ENCODE data around the gene NR2F1.

Gene NR2F1

DNA sequence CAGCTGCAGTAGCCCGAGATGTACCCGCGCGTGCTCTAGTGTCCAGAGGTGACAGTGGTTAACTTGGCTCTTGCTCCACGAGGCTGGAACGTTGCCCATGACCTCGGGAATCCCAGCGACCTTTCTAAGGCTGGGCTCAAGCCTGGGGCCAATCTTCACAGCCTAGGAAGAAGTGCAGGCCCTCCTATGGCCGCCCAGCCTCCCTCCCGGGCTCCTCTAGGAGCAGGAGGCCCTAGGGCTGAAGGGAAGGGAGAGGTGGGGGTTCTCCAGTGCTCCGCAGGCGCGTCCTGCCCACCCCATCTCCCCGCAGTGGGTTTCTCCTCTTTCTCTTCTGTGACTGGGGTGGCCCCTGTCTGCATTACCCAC lies 13.3 kb downstream of the NR2F1 start:
- Histone ChIP-seq H3K4me2 (ENCODE audit: low read length) (no peak overlapping the region), H3K9ac (ENCODE audit: low read depth, low read length) (no peak overlapping the region), H3K4me1 (ENCODE audit: control insufficient read depth, insufficient read depth, low read length) (peaks cover 18% of the 10 kb centered on the region), H3K4me3 (ENCODE audit: low read length) (no peak overlapping the region), H3K27me3 (ENCODE audit: control insufficient read depth, insufficient read depth, low read length) (no peaks in the 10 kb centered on the region), H3K9me3 (replicated peaks; ENCODE audit: low read length) (no peaks in the 10 kb centered on the region), H3K36me3 (ENCODE audit: insufficient read depth, low read length) (peaks cover 42% of the 10 kb centered on the region)

DNA sequence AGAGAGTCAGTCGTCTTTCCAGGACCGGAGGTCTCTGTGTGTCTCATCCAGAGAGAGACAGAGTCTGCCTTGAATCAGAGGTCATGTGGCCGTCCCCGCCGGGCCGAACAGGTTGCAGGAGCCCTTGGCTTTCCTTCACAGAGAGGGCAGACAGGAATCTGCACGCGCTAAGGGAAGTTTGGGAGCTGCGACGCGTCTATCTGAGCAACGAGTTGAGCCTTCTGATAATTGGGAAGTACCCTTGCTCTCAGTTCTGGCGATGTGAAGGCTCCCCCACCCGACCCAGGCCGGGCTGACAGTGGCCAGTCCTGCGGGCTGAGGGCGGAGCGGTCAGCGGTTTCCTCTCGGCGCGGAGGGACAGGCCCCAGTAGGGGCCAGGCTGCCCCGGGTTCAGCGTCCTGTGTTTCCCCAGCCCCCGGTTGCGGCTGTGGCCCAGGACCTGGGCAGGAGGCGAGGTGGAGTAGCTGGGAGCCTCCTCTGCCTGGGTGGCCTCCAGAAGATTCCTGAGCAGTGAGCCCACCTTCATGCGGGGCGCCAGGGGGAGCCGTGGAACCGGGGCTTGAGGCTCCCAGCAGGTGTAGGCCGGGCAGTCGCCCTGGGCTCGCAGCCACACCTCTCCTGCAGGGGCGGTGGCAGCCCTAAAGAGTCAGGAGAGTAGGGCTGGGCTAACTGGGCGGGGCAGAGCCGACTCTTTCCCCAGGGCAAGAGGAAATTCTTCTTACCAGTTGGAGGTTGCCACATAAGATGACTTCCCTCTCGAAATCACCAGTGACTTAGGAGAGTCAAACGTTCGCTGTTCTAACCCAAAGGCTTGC lies 13.9 kb downstream of the NR2F1 start:
- Histone ChIP-seq H3K27me3 (ENCODE audit: control insufficient read depth, insufficient read depth, low read length) (no peaks in the 10 kb centered on the region), H3K4me3 (ENCODE audit: low read length) (no peak overlapping the region), H3K4me1 (ENCODE audit: control insufficient read depth, insufficient read depth, low read length) (peaks cover 12% of the 10 kb centered on the region), H3K4me2 (ENCODE audit: low read length) (no peak overlapping the region), H3K9ac (ENCODE audit: low read depth, low read length) (no peak overlapping the region), H3K9me3 (replicated peaks; ENCODE audit: low read length) (no peaks in the 10 kb centered on the region), H3K36me3 (ENCODE audit: insufficient read depth, low read length) (peaks cover 36% of the 10 kb centered on the region)

DNA sequence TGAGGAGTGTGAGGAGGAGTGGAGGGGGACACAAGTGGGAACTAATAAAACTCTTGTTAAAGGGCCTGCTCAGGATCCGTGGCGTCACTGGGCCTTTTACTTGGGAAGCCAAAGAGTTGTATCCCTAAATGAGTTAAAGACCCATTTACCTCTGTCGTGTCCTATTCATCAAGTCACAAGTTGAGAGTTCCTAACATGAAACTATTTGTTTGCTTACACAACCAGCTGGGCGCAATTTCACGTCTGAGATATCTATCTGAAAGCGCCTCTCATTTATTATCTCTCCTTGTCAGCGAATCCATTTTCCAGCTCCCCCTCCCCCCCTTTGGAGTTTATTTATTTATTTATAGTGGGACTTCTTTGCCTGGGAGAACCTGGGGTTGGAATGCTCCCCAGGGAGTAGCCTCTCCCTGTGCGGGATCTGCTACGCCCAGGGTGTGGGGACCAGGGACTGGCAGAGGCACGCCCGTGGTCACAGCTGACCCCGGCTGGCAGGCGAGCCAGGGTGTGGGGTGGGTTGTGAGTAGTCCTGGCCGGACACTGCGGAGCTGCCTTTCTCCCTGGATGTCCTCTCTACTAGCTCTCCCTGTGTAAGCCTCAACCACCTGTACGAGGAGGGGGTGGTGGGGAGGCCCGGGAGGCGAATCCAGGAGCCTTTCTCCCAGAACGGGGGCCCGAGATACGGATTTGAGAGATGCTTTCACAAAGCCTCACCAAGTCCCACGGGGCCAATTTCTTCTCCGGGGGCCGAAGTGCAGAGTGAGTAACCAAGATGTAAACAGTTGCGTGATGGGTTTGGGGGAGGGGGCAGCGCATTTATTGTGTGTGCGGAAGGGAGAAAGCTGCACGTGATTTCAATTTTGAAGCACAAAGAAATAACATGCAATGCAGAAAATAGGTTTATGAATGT lies 15.3 kb downstream of the NR2F1 start:
- peaks cover 9% of the 10 kb centered on the region for H3K4me1 ChIP-seq (ENCODE audit: control insufficient read depth, insufficient read depth, low read length)
- H3K9ac ChIP-seq (ENCODE audit: low read depth, low read length) = no peak overlapping the region
- peaks cover 25% of the 10 kb centered on the region for H3K36me3 ChIP-seq (ENCODE audit: insufficient read depth, low read length)
- H3K9me3 ChIP-seq (replicated peaks; ENCODE audit: low read length) = no peaks in the 10 kb centered on the region
- no peak overlapping the region for H3K4me3 ChIP-seq (ENCODE audit: low read length)
- no peak overlapping the region for H3K4me2 ChIP-seq (ENCODE audit: low read length)
- H3K27me3 ChIP-seq (ENCODE audit: control insufficient read depth, insufficient read depth, low read length) = no peaks in the 10 kb centered on the region

DNA sequence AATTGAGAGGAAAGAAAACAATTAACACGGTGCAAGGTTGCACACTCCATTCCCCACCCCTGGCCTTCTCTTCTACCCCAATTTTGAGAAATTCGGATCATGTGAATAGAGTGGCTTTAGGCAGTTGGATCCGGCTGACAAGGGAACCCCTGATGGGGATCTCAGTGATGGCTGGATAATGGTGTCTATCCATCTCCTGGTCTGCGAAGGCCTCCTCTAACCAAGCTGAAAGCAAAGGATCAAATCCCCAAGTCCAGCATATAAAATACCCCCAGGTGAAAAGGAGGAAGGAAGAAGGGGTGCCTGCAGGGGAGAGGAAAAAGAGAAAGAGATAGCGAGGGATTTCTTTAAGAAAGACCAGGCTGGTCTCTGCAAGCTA lies 16.0 kb downstream of the NR2F1 start:
- Histone ChIP-seq H3K4me2 (ENCODE audit: low read length) (no peak overlapping the region), H3K9me3 (replicated peaks; ENCODE audit: low read length) (no peaks in the 10 kb centered on the region), H3K36me3 (ENCODE audit: insufficient read depth, low read length) (peaks cover 18% of the 10 kb centered on the region), H3K27me3 (ENCODE audit: control insufficient read depth, insufficient read depth, low read length) (no peaks in the 10 kb centered on the region), H3K9ac (ENCODE audit: low read depth, low read length) (no peak overlapping the region), H3K4me3 (ENCODE audit: low read length) (no peak overlapping the region), H3K4me1 (ENCODE audit: control insufficient read depth, insufficient read depth, low read length) (peaks cover 9% of the 10 kb centered on the region)

DNA sequence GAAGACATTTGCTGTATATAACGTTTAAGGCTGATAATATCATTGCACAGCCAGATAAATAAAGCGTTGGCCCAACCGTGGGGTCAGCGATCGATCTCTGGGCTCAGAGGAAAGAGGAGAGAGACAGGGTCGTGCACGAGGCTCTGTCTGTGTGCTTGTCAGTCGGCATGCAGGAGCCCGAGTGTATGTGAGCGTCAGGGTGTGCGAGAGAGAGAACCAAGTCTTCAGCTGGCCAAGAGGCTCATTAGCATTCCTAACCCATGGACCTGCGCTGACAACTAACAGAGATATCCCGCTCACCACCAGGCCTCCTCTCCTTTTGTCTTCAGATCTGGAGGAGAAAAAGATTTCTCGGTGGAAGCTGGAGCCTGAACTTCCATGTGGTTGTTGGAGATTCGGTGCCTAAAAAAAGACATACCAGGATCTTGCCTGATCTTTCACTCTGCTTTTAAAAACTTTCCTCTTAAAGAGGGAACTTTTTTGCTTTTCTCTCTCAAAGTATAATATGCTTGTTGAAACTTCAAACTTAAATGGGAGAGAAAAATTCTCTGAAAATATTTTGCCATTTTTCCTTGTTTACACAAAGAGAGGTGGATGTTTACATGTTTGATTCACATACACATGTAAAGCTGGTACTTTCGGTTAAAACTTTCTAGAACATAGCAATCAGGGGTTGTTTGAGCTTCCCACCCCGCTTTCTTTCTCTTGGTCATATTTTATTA lies 16.5 kb downstream of the NR2F1 start:
- Histone ChIP-seq H3K36me3 (ENCODE audit: insufficient read depth, low read length) (peaks cover 13% of the 10 kb centered on the region), H3K4me3 (ENCODE audit: low read length) (no peak overlapping the region), H3K4me2 (ENCODE audit: low read length) (no peak overlapping the region), H3K27me3 (ENCODE audit: control insufficient read depth, insufficient read depth, low read length) (no peaks in the 10 kb centered on the region), H3K9ac (ENCODE audit: low read depth, low read length) (no peak overlapping the region), H3K4me1 (ENCODE audit: control insufficient read depth, insufficient read depth, low read length) (peaks cover 9% of the 10 kb centered on the region), H3K9me3 (replicated peaks; ENCODE audit: low read length) (no peaks in the 10 kb centered on the region)

DNA sequence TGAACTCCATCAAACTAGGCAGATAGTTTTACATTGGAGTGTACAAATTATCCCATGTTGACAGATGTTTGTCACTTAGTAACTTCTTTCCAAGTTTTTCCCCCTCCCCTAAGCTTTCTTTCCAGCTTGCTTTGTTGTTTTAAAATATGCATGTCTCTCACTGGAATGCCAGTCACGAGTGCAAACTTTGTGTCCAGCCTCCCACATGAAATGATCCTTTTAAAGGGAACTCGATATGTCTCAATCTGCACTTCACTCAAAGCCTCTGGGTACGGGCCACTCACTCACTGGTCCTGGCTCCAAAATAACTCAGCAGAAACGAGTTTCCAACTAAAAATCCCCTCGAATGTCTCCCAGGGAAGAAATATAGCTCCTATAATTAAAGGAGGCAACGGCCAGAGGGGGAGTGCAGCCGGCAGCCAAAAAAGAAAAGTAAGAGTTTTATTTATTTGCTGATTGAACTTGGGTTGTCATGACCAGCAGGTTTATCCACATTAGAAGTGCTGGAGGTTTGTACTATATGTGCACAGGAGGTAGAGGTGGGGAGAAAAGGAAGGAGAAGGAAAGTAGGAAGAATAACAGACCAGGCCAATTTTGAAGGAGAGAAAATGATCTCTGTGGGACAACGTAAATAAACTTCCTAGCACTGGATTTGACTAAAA lies 17.5 kb downstream of the NR2F1 start:
- no peaks in the 10 kb centered on the region for H3K9me3 ChIP-seq (replicated peaks; ENCODE audit: low read length)
- no peaks in the 10 kb centered on the region for H3K27me3 ChIP-seq (ENCODE audit: control insufficient read depth, insufficient read depth, low read length)
- peaks cover 9% of the 10 kb centered on the region for H3K4me1 ChIP-seq (ENCODE audit: control insufficient read depth, insufficient read depth, low read length)
- H3K4me2 ChIP-seq (ENCODE audit: low read length) = peak overlapping the region; percentile 24
- peak overlapping the region; percentile 13 for H3K4me3 ChIP-seq (ENCODE audit: low read length)
- no peak overlapping the region for H3K9ac ChIP-seq (ENCODE audit: low read depth, low read length)
- peaks cover 3% of the 10 kb centered on the region for H3K36me3 ChIP-seq (ENCODE audit: insufficient read depth, low read length)

DNA sequence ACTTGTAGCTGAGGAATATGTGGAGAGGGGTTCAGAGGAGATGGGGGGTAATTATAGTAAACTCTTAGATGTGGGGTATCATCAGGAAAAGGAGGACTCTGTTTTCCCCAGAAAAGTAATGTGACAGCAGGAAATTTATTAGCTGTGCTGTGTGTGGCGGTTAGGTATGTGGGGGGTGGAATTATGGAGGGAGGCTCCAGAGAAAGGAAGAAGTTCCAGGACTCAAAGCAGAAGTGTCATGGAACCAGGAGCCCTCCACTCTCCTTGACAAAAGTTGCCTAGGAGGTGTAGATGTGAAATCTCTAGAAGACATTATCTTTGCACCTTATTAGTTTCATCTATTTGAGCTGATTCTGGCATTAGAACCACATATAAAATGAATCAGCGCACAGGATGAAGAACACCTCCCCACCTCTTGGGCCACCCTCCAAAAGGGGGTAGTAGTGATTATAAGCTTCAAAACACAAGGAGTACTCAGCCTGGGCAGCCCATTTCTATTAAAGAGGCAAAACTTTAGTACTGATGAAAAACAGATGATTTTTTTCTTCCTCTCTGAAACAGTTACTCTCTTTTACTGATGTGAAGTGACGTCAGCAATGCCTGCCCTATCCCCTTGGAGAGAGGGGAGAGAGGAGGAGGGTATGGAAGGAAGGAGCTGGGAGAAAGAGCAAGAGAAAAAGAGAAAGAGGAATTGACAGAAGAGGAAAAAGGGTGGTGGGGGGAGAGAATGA lies 18.2 kb downstream of the NR2F1 start:
- Histone ChIP-seq H3K9ac (ENCODE audit: low read depth, low read length) (no peak overlapping the region), H3K4me1 (ENCODE audit: control insufficient read depth, insufficient read depth, low read length) (peaks cover 9% of the 10 kb centered on the region), H3K4me3 (ENCODE audit: low read length) (no peak overlapping the region), H3K36me3 (ENCODE audit: insufficient read depth, low read length) (no peaks in the 10 kb centered on the region), H3K4me2 (ENCODE audit: low read length) (no peak overlapping the region), H3K27me3 (ENCODE audit: control insufficient read depth, insufficient read depth, low read length) (no peaks in the 10 kb centered on the region), H3K9me3 (replicated peaks; ENCODE audit: low read length) (no peaks in the 10 kb centered on the region)

DNA sequence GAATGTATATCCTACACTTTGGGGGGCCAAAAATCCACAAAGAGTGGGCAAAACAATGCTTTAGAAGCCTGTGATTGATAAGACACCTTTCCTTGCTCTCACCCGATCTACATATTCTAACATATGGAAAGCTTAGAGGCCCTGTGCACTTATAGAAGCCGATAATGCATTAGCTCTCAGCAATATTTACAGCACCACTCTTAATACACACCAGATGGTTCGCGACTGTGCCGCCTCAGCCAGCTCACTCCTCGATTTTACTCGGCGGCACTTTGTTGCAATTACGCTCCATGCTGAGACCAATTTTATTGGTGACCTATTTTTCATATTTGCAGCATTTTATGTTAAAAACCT lies 18.8 kb downstream of the NR2F1 start:
- H3K27me3 ChIP-seq (ENCODE audit: control insufficient read depth, insufficient read depth, low read length) = no peaks in the 10 kb centered on the region
- no peak overlapping the region for H3K9ac ChIP-seq (ENCODE audit: low read depth, low read length)
- H3K4me2 ChIP-seq (ENCODE audit: low read length) = no peak overlapping the region
- H3K4me1 ChIP-seq (ENCODE audit: control insufficient read depth, insufficient read depth, low read length) = peaks cover 11% of the 10 kb centered on the region
- no peak overlapping the region for H3K4me3 ChIP-seq (ENCODE audit: low read length)
- no peaks in the 10 kb centered on the region for H3K36me3 ChIP-seq (ENCODE audit: insufficient read depth, low read length)
- no peaks in the 10 kb centered on the region for H3K9me3 ChIP-seq (replicated peaks; ENCODE audit: low read length)

DNA sequence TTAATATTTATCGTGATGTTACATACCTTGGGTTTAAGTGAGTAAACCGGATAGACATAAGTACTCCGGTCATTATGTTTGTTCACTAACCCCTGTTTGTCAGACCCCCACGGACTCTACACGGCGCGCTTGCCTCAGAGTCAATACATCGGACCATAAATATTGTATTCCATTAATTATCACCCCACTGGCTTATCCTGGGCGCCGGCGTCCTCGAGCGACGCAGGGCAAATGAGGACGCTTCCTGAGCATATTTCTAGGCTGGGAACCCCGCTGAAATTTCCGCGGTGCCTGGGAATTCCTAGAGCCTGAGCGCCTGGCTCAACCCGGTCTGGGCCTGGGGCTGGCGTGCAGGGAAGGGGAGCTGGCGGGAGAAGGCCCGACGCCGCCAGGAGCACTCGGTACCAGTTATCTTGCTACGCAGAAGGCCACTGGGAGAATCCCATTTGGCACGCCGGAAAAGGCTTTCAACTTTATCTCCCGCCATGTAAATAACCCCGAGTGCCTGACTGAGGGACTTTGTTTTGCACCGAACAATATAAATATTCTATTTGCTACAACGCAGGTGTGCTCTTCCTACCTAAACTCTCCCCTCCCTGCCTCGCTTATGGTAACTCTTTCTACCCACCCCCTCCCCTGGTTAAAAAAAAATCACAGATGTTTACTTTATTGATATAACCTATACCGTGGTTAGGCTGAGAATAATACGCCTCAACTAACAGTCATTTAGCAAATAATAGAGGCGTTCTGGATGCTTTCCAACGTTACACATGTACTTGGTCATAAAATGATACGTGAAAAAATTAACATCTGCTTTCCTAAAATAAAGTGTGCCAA lies 19.4 kb downstream of the NR2F1 start:
- no peaks in the 10 kb centered on the region for H3K27me3 ChIP-seq (ENCODE audit: control insufficient read depth, insufficient read depth, low read length)

DNA sequence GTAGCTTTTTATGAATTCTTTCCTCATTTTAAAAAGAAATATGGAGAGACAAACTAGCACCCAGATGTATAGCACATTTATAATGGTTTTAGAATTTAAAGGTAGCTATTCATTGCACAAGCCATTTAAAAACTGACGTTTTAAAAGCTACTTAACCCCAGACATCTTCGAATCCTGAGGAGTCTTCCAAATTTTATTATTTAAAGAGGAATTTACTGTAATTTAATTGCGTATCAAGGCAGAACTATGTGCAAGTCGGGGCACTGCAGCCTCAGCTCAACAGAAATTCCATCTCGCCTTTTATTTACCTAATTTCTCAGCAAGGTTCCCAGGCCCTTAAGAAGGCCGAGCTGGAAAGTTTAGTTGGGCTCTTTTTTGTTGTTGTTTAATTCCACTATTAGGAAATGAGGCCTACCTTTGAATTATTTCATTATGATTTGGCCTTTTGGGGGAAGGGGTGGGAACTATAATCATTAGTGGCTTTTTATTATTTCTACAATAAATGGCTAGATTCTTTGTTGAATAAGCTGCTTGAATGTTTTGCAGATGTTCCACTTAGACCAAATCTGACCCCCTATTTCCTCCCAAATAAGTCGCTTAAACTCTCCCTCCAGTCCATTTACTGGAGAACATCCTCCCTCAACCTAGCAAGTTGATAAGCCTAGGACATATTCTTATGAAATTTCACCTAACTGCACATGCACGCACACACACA lies 20.2 kb downstream of the NR2F1 start:
- no peak overlapping the region for H3K4me3 ChIP-seq (ENCODE audit: low read length)
- H3K36me3 ChIP-seq (ENCODE audit: insufficient read depth, low read length) = no peaks in the 10 kb centered on the region
- no peak overlapping the region for H3K4me2 ChIP-seq (ENCODE audit: low read length)
- H3K9me3 ChIP-seq (replicated peaks; ENCODE audit: low read length) = no peaks in the 10 kb centered on the region
- H3K27me3 ChIP-seq (ENCODE audit: control insufficient read depth, insufficient read depth, low read length) = no peaks in the 10 kb centered on the region
- peaks cover 25% of the 10 kb centered on the region for H3K4me1 ChIP-seq (ENCODE audit: control insufficient read depth, insufficient read depth, low read length)
- no peak overlapping the region for H3K9ac ChIP-seq (ENCODE audit: low read depth, low read length)

More for the DNA sequence above, 19.4 kb downstream of the NR2F1 start:
- no peak overlapping the region for H3K4me2 ChIP-seq (ENCODE audit: low read length)
- H3K4me3 ChIP-seq (ENCODE audit: low read length) = no peak overlapping the region
- no peaks in the 10 kb centered on the region for H3K36me3 ChIP-seq (ENCODE audit: insufficient read depth, low read length)
- H3K9ac ChIP-seq (ENCODE audit: low read depth, low read length) = no peak overlapping the region
- peaks cover 17% of the 10 kb centered on the region for H3K4me1 ChIP-seq (ENCODE audit: control insufficient read depth, insufficient read depth, low read length)
- H3K9me3 ChIP-seq (replicated peaks; ENCODE audit: low read length) = no peaks in the 10 kb centered on the region

Measured in skeletal muscle satellite cell (primary cell).